Measurements from ENCODE around the gene MACROD2. TPM values are rescaled to one million over a fixed set of nuclear protein-coding genes. Genes with fewer than 3 reads are reported as not detected.

The MACROD2 gene
- total and polyA plus RNA-seq, 7 donors: 0.20 to 4.8 (median 0.87) TPM

DNA sequence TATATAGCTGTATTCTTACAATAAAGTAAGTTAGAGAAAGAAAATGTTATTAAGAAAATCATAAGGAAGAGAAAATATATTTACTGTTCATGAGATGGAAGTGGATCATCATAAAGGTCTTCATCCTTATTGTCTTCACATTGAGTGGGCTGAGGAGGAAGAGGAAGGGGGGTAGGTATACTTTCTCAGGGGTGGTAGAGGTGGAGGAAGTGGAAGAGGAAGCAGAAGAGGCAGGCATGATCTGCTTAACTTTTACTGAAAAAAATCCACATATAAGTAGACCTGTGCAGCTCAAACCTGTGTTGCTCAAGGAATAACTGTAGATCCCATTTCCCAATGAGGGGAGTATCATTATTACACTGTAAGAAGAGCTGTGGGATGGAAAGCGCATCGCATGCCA is 1863.7 kb downstream of the MACROD2 start:
- no peak for ATAC-seq
- Histone ChIP-seq H3K4me1 (no peaks in the 10 kb centered on the region), H3K27me3 (ENCODE audit: insufficient read depth in 3 of 3, low read length in 2 of 3) (no peaks in the 10 kb centered on the region), H3K36me3 (ENCODE audit: insufficient read depth in 1 of 2, low read depth in 1 of 2) (no peaks in the 10 kb centered on the region), H3K4me3 (no peak overlapping the region), H3K9me3 (no peaks in the 10 kb centered on the region), H3K27ac (no peak overlapping the region)
- WGBS, 3 donors: 95 to 98% (median 97%) methylated on average over 2 of the region's 2 CpGs
- DNase-seq: no peak
- TF ChIP-seq, protein P1, sequence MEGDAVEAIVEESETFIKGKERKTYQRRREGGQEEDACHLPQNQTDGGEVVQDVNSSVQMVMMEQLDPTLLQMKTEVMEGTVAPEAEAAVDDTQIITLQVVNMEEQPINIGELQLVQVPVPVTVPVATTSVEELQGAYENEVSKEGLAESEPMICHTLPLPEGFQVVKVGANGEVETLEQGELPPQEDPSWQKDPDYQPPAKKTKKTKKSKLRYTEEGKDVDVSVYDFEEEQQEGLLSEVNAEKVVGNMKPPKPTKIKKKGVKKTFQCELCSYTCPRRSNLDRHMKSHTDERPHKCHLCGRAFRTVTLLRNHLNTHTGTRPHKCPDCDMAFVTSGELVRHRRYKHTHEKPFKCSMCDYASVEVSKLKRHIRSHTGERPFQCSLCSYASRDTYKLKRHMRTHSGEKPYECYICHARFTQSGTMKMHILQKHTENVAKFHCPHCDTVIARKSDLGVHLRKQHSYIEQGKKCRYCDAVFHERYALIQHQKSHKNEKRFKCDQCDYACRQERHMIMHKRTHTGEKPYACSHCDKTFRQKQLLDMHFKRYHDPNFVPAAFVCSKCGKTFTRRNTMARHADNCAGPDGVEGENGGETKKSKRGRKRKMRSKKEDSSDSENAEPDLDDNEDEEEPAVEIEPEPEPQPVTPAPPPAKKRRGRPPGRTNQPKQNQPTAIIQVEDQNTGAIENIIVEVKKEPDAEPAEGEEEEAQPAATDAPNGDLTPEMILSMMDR (IDR thresholded peaks at IDR 0.05): no peak
- intact Hi-C loops (cut with DNase I): no loop called here

DNA sequence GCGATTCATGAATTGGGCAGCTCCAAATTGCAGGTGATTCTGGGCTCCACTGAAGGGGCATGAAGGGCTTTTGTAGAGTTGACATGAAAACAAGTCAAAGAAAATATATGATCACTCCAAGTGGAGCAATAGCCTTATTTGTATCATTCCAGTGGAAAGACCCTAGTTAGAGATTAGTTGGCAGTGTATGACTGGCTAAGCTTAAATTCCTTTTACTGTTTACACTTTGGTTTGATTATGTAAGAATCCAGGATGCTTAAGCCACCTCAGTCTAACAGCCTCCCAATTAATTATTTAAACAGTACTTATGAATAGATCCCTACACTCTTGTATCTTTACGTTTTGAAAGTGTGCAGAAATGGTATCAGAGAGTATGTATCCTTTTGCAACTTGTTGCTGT is 1865.5 kb downstream of the MACROD2 start:
- no peak for DNase-seq
- Histone ChIP-seq H3K36me3 (ENCODE audit: insufficient read depth in 1 of 2, low read depth in 1 of 2) (no peaks in the 10 kb centered on the region), H3K4me3 (no peak overlapping the region), H3K4me1 (no peaks in the 10 kb centered on the region), H3K27ac (no peak overlapping the region), H3K27me3 (ENCODE audit: insufficient read depth in 3 of 3, low read length in 2 of 3) (no peaks in the 10 kb centered on the region), H3K9me3 (no peaks in the 10 kb centered on the region)
- intact Hi-C loops (cut with DNase I): no loop called here
- ATAC-seq: no peak
- TF ChIP-seq, protein P1 (IDR thresholded peaks at IDR 0.05): no peak
- WGBS, 3 donors: 77 to 86% (median 82%) methylated on average over 2 of the region's 2 CpGs

DNA sequence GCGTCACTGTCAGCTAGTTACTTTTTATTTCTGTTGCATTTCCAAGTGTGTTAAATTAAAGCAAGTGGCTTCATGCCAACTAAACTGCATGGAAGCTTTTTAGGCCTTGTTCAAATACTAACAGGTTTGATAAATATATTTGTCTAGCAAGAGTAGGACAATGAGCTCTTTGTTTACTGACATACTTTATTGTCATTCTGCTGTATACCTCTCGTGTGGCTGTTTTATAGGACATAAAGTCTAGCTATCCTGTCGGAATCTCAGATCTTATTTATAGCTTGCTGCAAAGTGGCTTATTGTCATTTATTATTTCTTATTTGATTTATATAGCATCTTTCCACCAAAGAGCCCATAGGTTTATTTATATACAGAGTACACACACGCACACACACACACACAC is 1866.9 kb downstream of the MACROD2 start:
- intact Hi-C loops (cut with DNase I): no loop called here
- Histone ChIP-seq H3K27me3 (ENCODE audit: insufficient read depth in 3 of 3, low read length in 2 of 3) (no peaks in the 10 kb centered on the region), H3K4me1 (no peaks in the 10 kb centered on the region), H3K27ac (no peak overlapping the region), H3K4me3 (no peak overlapping the region), H3K36me3 (ENCODE audit: insufficient read depth in 1 of 2, low read depth in 1 of 2) (no peaks in the 10 kb centered on the region), H3K9me3 (no peaks in the 10 kb centered on the region)
- TF ChIP-seq, protein P1 (IDR thresholded peaks at IDR 0.05): no peak
- WGBS, 3 donors: 81 to 86% (median 82%) methylated on average over 4 of the region's 4 CpGs
- DNase-seq (no peak), ATAC-seq (no peak)

DNA sequence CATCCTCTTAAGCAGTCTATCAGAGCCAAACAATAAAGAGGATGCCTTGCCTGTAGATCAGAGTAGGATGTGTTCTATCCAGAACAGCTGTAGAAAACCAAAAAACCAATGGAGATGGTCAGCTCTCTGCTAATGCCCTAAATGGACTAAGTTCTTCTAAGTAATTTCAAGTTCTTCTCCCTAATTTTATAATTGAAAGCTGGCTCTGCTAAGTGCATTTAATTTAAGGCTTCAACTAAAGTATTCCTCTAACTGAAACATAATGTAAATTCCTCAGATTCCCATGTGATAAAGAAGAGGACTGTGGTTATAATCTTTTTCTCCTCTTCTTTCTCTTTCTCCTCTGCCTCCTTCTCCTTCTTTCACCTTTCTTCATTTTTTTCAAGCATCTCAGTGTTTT is 1868.4 kb downstream of the MACROD2 start:
- intact Hi-C loops (cut with DNase I): no loop called here
- no peak overlapping the region for H3K27ac ChIP-seq
- H3K27me3 ChIP-seq (ENCODE audit: insufficient read depth in 3 of 3, low read length in 2 of 3): no peaks in the 10 kb centered on the region
- ATAC-seq (no peak), DNase-seq (no peak)
- TF ChIP-seq, protein P1 (IDR thresholded peaks at IDR 0.05): no peak
- H3K36me3 ChIP-seq (ENCODE audit: insufficient read depth in 1 of 2, low read depth in 1 of 2): no peaks in the 10 kb centered on the region
- H3K4me1 ChIP-seq: no peaks in the 10 kb centered on the region
- H3K4me3 ChIP-seq: no peak overlapping the region
- H3K9me3 ChIP-seq: no peaks in the 10 kb centered on the region

DNA sequence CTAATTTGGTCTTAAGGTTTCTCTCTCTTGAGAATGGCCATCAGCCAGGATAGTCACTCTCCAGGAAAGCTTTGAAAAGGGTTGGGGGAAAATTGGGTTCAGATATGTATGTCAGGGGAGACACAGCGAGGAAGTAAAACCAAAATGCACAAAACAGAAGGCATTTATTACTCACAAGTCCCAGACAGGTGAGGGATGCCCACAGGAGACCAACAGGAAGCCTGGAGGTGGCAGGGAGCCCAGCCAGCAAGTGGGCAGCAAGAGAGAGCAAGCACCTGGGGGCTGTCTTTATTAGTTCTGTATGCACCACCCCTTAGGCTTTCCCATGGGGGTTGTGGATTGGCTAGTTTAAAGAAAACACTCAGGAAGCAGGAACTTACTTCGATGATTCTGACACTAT is 1870.2 kb downstream of the MACROD2 start:
- DNase-seq (no peak), ATAC-seq (no peak)
- H3K9me3 ChIP-seq: no peaks in the 10 kb centered on the region
- WGBS, 3 donors: 82 to 90% (median 86%) methylated on average over 2 of the region's 2 CpGs
- intact Hi-C loops (cut with DNase I): no loop called here
- H3K27me3 ChIP-seq (ENCODE audit: insufficient read depth in 3 of 3, low read length in 2 of 3): no peaks in the 10 kb centered on the region
- no peak overlapping the region for H3K4me3 ChIP-seq
- no peak overlapping the region for H3K27ac ChIP-seq
- no peaks in the 10 kb centered on the region for H3K4me1 ChIP-seq
- no peaks in the 10 kb centered on the region for H3K36me3 ChIP-seq (ENCODE audit: insufficient read depth in 1 of 2, low read depth in 1 of 2)
- TF ChIP-seq, protein P1 (IDR thresholded peaks at IDR 0.05): no peak

Measured in psoas muscle (tissue), 8 donors.